NCI-H1694 (cell line): ENCODE data around the gene ADAMTSL2.

ENCODE experiments used
- DNase-seq: peaks from one replicate; lab custom pipeline; 2025; lab: John Stamatoyannopoulos, UW

ADAMTSL2 gene

DNA sequence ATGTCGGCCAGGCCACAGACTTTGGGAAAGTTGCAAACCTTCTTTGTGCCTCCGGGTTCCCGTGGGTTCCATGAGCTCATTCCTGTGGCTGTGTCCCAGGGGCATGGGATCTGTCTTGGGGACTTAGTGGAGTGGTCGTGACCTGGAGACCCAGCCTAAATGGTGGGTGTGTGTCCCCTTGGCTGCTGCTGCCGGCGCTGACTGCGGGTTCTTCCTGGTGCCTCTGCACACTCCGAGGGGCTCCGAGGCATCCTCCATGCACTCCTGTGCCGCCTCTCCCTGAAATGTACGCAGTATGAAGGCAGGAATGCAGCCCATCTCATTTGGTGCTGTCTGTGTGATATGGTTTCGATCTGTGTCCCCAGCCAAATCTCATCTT is 34.6 kb upstream of the ADAMTSL2 start:
- DNase-seq: no peak

DNA sequence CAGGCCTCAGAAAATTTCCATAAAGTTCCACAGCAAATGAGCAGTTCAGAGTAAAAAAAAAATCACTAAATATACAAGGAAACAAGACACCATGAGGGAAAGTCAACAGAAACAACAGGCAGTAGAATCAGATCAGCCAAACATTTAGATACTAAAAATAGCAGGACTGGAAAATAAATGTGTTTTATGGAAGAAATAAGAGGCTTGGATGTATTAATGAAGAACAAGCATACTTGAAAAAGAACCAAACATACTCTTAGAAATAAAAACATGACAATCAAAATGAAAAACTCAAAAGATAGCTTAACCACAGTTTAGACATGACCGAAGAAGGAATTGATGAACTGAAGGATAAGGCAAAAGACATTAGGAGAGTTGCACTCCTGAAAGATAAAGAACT is 32.4 kb upstream of the ADAMTSL2 start:
- no peak for DNase-seq

DNA sequence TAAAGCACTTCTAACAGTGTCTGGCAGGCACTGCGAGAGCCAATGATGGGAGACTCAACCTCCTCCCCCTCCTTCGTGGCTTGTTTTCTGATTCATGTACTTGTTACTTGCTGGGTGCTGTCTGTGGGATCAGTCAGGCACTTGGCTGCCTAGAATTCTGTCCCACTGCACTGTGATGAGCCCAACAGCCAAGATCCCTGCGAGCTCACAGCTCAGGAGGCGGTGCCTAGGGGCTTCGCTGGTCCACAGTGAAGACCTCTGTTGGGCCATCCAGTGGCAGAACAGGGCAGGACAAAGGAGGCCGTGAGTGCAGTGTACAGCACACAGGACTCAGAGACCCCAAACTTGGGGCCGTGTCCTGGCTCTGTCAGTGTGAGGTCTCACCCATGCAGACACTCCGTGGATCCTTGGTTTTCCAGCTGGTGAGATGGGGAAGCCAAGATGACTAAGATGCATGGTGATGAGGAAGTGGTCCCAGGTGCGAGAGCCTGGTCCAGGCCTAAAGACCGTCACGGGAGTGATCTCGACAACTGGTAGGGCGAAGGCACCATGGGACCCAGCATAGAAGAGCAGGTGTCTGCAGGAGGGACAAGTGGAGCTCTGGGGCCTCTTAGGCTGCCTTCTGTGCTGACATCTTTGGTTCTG is 29.2 kb upstream of the ADAMTSL2 start:
- no peak for DNase-seq

DNA sequence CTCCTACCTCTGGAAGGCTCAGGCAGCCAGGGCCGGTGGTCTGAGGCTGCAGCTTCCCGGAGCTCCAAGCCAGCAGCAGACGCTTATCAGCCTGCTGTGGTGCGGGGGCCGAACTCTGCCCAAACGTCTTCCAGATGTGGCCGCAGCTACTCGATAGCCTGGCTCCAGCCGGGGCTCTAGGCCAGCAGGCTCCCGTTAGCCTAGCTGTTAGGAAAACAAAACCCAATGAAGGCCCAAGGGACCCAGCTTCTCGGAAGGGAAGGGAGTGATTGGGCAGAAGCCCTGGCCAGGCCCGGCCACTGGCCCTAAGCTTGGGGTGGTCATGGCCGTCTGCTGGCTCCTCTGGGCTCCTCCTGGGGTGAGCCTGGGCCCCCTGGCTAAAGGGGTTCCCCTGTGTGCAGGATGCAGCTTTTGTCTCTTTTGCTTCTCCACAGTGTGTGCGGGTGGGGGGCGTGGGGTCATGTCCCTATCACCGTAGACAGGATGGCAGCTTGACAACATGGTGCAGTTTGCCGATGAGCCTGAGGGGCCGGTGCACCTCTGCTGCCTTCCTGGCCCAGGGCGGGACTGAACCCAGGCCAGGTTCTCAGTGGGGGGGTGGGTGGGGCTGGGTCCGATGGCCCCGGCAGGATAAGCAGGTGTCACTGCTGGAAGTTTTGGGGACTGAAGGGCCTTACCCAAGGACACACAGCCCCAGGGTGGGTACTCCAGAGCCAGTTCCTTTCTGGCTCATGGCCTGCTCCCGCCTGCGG is 28.4 kb upstream of the ADAMTSL2 start:
- no peak for DNase-seq

DNA sequence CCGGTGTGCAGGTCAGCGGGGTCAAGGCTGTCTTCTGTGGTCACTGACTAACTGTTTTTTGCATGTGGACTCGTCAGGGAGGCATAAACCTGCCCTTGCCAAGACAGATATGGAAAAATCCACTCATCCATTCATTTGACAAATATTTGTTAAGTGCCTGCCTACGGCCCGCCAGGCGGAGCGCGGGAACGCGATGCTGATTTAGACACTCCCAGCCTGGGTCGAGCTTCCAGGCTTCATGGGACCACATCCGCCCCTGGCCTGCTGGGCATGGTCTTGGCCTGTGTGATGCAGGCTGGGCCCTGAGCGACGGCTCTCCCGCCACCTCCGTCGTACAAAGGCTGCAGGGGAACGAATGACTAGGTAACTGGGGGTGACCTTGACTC is 27.9 kb upstream of the ADAMTSL2 start:
- DNase-seq: no peak

DNA sequence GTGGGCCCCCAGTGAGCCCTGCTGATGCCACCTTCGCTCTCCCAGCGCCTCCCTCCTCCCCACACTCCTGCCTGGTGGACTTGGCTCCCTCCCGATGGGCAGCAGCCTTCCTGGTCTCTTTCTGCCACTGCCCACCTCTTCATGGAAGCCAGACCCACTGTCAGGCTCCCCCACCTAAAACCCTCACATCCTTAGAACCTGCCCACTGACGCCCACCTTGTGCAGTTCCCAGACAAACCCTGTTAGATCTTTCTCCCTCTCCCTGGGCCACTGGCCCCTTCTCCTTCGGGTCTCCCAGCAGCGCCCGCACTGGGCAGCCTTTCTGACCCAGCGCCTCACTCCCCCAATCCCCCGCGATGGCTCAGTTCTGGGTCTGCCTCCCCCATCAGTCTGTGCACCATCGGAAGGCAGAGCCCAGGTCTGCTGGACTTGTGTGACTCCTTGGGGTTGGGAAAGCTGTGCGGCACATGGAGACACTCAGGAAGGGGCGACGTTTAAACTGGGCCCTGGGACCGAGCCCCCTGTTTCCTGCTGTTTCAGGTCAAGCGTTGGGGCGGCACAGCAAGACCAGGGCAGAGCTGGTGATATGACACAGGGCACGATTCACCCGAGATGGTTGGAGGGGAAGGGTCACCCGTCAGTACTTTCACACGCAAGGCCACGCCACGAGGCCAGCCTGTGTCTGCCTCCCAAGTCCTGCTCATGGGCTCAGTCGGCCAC is 27.1 kb upstream of the ADAMTSL2 start:
- no peak for DNase-seq

DNA sequence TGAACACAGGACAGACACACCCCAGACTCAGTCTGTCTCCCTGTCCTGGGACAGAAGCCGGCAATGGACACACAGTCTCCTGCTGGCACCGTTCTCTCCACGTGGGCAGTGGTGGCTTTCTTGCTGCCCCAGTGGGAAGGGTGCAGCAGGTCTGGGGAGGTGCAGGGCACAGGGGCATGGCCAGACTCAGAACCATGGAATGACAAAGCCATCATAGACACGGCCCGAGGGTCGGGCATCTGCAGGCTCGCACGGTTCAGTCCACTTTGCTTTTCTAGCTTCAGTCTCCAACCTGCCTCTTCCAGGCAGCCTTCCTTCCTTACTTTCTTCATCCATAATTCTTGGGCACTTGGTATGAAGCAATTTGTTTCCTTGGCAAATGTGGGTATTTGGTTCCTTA is 26.5 kb upstream of the ADAMTSL2 start:
- DNase-seq: no peak

DNA sequence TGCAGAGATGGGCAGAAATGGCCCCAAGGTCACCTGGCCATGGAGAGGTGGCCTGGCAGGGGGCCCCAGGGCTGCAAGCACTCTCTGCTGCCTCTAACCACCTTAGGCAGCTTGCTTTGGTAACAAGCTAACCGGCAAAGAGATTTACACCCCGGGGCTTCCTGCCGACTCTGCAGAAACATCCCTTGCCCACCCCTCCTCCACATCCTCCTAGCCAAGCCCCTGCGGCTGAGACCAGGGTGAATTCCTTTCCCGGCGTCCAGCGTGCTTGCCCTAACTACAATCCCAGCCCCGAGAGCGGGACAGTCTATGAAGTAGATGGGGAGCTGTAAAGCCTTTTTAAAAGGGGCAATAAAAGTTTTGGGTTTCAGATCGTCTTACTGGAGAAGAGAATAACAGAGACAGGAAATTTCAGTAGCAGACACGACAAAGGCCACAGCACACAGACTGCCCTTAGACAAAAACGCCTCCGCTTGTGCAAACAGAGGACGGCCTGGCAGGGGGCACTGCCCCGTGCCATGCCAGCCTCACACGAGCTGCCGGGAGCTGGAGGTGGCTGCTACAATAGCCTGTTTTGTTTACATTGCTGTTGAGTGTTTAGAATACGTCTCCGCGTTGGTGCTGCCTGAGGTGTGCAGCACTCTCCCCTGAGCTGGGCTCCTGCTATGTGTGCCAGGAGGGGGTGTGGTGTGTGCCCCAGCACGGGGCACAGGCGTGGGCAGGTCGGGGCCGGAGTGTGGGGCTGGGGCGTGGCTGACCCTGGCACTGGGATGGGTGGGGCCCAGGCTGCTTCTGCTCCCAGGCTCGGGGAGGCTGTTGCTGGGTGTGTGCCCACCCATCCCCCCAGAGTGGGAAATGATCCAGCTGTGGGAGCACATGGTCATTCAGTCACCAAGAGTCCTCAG is 25.1 kb upstream of the ADAMTSL2 start:
- no peak for DNase-seq

DNA sequence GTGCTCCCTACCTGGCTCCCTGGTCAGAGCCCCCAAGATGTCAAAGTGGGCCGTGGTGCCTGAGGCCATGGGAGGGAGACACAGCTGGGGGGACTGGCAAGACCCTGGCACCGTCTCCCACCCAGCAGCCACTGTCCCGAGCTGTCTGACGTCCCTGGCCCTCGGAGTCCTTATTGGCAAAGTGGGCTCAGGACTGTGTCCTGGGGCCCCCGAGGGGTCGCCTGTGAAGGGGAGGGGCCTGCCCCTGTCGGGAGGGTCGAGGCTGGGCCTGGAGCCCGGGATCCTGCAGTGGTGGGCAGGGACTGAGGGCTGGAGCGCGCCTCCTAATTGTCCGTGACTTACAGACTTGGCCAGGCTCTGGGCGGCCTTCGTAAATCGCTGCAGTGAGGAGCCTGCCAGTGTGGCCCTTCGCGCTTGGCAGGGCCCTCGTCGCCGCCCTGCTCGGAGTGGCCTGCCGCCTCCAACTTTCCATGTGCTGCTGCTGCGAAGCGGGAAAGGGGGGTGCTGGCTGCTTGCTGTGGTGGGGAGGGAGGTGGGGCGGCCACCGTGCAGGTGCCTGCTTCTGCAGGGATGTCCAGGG is 23.5 kb upstream of the ADAMTSL2 start:
- DNase-seq: no peak

DNA sequence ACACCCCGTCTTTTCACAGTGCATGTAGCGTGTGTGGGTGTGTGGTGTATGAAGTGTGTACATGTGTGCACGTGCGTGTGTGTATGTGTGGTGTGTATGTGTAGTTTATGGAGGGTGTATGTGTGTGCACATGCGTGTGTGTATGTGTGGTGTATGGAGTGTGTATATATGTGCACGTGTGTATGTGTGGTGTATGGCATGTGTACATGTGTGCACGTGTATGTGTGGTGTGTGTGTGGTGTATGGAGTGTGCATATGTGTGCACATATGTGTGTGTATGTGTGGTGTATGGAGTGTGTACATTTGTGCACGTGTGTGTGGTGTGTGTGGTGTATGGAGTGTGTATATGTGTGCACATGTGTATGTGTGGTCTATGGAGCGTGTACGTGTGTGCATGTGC is 22.9 kb upstream of the ADAMTSL2 start:
- DNase-seq: no peak

DNA sequence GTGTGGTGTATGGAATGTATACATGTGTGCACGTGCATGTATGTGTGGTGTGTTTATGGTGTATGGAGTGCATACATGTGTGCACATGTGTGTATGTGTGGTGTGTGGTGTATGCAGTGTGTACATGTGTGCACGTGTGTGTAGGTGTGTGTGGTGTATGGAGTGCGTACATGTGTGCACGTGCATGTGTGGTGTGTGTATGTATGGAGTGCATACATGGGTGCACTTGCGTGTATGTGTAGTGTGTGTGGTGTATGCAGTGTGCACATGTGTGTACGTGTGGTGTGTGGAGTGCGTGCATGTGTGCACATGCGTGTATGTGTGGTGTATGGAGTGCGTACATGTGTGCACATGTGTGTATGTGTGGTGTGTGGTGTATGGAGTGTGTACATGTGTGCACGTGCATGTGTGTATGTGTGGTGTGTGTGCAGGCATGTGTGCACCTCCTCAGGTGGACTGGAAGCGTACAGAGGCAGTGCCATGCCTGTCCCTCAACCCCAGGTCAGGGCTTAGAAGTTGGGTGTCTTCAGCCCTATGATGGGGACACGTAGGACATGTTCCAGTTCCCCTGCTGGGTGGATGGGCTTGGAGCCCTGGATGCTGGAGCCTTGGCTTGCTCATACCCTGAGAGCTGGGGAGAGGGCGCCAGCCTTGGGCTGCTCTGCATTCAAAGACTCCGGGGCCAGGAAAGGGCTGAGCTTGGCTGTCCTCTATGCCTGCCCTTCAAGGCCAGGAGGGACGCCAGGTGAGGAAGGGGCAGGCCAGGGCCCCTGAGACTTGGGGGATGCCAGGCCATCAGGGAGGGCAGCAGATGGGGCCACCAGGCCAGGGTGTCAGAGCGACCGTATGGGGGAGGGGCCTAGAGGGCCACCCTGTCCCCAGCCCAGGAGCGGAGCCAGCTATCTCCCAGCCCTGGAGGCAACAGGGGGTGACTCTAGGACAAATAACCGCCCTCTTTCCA is 22.0 kb upstream of the ADAMTSL2 start:
- DNase-seq: no peak

DNA sequence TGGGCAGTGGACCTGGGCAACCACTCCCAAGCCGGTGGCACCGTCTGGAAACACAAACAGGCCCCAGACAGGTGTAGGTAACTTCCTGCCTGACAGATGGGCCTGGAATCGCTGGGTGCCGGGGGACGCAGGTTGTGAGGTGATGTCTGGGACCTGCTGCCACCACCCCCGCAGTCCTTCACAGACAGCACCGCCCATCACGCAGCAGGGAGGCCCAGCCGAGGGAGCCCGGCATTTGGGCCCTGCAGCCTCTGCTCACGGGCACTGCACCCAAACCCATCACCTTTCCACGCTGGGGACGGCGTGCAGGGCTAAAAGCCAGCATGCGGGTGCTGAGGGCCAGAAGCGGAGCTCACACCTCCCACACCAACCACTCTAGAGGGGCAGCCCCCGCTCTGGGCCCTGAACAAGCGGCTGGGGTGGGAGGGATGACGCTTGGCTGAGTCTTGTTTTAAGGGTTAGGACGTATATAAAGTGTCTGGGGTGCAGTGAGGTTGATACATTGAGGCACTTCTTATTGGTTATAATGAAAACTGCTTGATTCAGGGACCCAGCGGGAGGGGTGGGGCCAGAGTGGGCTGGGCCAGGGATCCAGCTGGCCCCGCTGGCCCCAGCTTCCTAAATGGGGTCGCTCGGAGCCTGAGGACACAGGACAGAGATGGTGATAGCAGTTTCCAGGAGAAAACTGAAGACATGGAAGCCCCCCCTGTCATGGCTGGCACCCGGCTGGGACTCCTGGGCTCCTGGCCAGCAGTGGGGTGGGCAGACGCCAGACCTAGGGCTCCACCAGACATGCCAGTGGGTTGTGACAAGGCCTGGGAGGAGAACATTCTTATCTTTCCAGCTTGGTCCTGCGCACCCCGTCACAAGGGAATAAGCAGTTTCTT is 21.0 kb upstream of the ADAMTSL2 start:
- no peak for DNase-seq

DNA sequence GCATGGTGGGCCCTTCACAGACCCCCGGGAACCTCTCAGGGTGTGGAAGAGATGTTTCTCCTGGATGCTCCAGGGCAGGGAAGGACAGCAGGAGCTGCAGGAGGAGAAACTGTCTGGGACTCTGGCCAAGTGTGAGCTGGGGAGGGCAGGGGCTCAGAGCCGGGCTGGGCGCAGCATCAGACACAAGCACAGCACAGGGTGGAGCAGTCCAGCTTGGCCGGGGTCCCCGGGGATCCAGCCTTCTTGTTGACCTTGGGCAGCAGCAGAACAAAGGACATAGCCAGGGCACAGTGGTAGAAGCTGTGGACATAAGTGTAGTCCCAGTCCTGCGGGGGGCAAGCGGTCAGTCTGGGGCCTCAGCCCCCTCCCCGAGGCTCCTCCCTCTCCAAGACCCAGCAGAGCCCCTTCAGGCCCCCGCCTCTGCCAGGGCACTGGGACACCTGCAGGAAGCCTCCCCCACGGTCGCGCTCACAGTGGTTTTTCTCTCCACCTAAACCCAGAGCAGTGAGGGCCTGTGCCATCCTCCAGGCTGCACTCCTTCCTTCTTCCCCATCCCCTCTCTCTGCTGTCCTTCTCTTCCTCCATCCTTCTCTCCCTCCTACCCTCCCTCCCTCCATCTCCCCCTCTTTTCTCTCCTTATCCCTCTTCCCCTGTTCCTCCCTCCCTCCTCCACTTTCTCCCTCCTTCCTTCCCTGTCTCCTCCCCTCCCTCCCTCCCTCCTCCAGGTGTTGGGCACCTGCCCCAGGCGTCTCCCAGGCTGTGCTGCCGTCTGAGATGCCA is 19.9 kb upstream of the ADAMTSL2 start:
- peak; percentile 54 for DNase-seq

DNA sequence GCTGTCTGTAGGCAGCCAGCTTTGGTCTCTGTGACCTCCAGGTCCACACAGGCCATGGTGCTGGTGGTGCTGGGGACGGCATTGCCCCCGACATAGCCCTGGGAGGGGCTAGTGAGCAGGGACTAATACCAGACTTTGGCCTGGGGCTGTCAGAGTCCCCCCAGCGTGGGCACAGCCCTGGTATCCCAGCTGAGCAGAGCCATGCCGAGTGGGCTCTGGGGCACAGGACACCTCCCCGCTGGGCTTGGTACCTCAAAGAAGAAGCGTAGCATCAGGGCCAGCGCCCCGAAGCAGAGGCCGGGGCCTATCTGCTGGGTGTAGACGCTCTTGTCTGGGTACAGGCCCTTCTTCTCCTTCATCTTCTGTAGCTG is 19.3 kb upstream of the ADAMTSL2 start:
- no peak for DNase-seq

DNA sequence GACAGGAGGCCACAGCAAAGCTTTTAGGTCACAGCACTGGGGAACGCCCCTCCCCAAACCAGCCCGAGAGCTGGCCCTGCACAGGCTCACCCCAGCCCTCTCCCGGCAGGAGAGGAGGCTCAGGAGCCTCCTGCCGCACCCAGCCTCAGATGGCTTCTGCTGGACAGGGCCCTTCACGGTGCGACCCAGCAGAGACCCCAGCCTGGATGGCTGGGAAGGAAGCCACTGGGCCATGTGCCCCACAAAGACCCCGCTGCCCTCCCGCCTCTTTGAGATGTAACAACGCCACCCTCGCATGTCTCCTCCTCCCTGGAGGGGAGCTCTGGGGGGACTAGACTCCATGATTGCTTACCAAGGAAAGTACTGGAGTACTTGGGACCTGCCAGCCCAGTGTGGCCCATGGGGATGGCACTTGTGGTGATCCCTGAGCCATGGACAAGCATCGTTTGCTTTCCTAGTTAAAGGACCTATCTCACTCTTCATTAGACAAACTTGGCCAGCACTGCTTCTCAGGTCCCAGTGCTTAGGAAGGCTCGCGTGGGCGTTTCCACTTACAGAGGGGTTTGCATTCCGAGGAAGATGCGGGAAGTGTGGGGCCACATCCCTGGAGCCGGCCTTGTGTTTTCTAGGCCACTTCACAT is 18.8 kb upstream of the ADAMTSL2 start:
- no peak for DNase-seq

DNA sequence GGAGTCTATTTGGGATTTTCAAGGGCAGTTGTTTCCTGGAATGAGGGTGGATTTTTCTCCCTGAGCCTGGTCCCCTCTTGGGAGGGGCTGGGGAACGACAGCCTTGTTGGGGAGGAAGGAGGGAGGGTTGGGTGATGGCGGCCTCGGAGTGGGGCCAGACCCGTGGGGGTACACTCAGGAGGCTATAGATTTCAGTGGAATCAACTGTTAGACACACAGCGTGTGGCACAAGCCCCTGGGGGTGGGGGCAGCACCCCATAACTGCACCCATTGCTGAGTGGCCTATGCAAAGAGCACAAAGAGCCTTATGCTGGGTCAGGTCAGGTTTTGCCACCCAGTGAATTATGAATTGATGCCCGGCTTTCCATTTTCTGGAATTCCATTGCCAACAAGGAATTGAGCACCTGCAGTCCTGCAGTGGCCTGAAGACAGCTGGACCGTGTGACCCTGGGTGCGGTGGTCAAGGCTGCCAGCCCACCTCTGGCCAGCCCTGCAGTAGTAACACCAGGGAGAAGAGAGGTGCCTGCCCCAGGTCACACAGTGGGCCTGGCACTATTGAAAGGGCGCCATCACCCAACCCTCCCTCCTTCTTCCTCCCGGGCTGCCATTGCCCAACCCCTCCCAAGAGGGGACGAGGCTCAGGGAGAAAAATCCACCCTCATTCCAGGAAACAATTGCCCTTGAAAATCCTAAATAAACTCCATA is 18.1 kb upstream of the ADAMTSL2 start:
- no peak for DNase-seq

DNA sequence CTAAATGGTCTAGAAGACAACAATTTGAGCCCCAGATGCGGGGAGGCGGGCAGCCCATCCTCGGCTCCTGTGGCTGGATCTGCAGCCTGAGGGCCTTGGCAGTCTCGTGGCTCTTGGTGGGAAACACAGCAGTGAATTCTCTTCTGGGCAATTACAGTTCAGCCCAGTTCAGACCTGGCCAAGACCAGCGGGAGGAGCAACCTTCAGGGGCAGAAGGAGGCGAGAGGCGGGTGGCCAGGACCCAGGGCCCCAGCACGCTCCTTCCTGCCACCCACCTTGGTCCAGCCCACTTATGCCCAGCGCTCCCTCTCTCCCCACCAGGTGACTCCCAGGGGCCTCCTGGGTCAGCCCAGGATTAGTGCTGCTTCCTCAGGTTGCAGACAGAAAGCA is 17.5 kb upstream of the ADAMTSL2 start:
- no peak for DNase-seq

DNA sequence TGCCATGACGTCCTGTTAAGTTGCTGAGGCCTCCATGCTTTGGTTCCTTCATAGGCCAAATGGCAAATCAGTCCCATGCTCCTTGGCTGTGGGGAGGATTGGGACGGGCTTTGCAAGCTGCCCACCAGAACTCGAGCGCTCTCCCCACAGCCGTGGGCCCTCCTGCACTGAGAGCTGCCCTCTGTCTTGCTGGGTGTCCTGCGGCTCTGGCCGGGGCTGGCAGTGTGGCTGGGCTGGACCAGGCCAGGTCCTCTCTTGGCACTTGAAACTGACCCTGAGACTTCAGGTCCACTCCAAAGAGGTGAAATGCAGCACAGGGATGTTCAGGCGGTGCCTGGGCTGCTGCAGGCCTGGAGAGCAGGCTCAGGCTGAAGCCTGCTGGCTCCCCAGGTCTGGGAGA is 16.8 kb upstream of the ADAMTSL2 start:
- no peak for DNase-seq
